CD4-positive, CD25-positive, alpha-beta regulatory T cell (primary cell): ENCODE results near the gene PNPLA3. TPM values are rescaled to one million over a fixed set of nuclear protein-coding genes. Genes with fewer than 3 reads are reported as not detected.

Source experiments
- ATAC-seq, 2 donors: fragments of 150-1000 bp; cut with Tn5 transposase; one replicate each; pipeline ENCODE4 v1.10.0; 2021; ENCODE audit warnings: low read depth in 2 of 2, moderate number of reproducible peaks in 2 of 2, moderate library complexity in 1 of 2
- DNase-seq, 3 donors: peaks; one replicate each; pipeline versions ENCODE4 v3.0.0 to v3.0.0-alpha.2; 2012 to 2022; ENCODE audit warnings: mixed read lengths in 1 of 3
- H3K27ac ChIP-seq: one replicate; pipeline ENCODE4 v1.7.0; 2013; ENCODE audit warnings: mild to moderate bottlenecking, low read length; ENCODE audit not compliant: insufficient read depth, poor library complexity, severe bottlenecking
- H3K27me3 ChIP-seq: one replicate; pipeline ENCODE4 v1.7.0; 2013; ENCODE audit warnings: low read length; ENCODE audit not compliant: control insufficient read depth, insufficient read depth
- H3K36me3 ChIP-seq: one replicate; pipeline ENCODE4 v1.7.0; 2013; ENCODE audit warnings: mild to moderate bottlenecking, low read length, moderate library complexity; ENCODE audit not compliant: control insufficient read depth, insufficient read depth
- H3K4me1 ChIP-seq: 2 replicates; pipeline ENCODE4 v1.7.0; 2013; ENCODE audit warnings: mild to moderate bottlenecking, low read length; ENCODE audit not compliant: insufficient read depth, control insufficient read depth, poor library complexity, severe bottlenecking
- H3K4me3 ChIP-seq: one replicate; pipeline ENCODE4 v1.7.0; 2013; ENCODE audit warnings: low read depth, mild to moderate bottlenecking, low read length, moderate library complexity
- H3K9me3 ChIP-seq, 2 experiments: 1 replicate in 1 of 2; 2 replicates in 1 of 2; pipeline ENCODE4 v1.7.0; 2013; ENCODE audit warnings: low read length in 2 of 2, mild to moderate bottlenecking in 1 of 2, moderate library complexity in 1 of 2; ENCODE audit not compliant: control insufficient read depth in 2 of 2
- H3K27ac Mint-ChIP-seq, 3 donors: one replicate each; pipeline ENCODE4 v1.8.0; 2020 to 2022; ENCODE audit warnings: mild to moderate bottlenecking in 3 of 3, mixed read lengths in 3 of 3, moderate library complexity in 2 of 3
- H3K27me3 Mint-ChIP-seq: one replicate; pipeline ENCODE4 v1.8.0; 2022; ENCODE audit warnings: mild to moderate bottlenecking, mixed read lengths
- H3K36me3 Mint-ChIP-seq: one replicate; pipeline ENCODE4 v1.8.0; 2020; ENCODE audit warnings: mixed read lengths
- H3K4me1 Mint-ChIP-seq, 4 donors: one replicate each; pipeline ENCODE4 v1.8.0; 2020 to 2022; ENCODE audit warnings: mixed read lengths in 4 of 4, mild to moderate bottlenecking in 1 of 4
- H3K4me3 Mint-ChIP-seq, 4 donors: one replicate each; pipeline ENCODE4 v1.8.0; 2020 to 2022; ENCODE audit warnings: mild to moderate bottlenecking in 4 of 4, mixed read lengths in 4 of 4, moderate library complexity in 3 of 4
- H3K9me3 Mint-ChIP-seq, 7 donors: one replicate each; pipeline ENCODE4 v1.8.0; 2020 to 2022; ENCODE audit warnings: mixed read lengths in 7 of 7, mild to moderate bottlenecking in 3 of 7, moderate library complexity in 2 of 7
- polyA plus RNA-seq, 4 donors: library from polyadenylated mRNA; unstranded; fragments of 300-500 nt; fragmentation: Illumina TruSeq; gene quantifications; one replicate each; pipeline ENCODE4 v1.2.3, GENCODE V29; 2021
- total RNA-seq: library from RNA; stranded (reverse); gene quantifications from one replicate; pipeline ENCODE4 v1.2.3, GENCODE V29; 2022

Gene PNPLA3
- total and polyA plus RNA-seq, 5 donors from 2014 or later = not detected

- peak overlapping the region in 1 of 3 donors; percentile 92 for H3K27ac Mint-ChIP-seq
- H3K36me3 Mint-ChIP-seq = no peaks in the 10 kb centered on the region
- peaks cover 10 to 56% (median 32%) of the 10 kb centered on the region in 4 donors for H3K4me1 Mint-ChIP-seq
- H3K9me3 Mint-ChIP-seq = no peaks in the 10 kb centered on the region
- no peak overlapping the region for H3K27ac ChIP-seq
- DNase-seq = no peak
- H3K4me1 ChIP-seq = peaks cover 21% of the 10 kb centered on the region
- no peaks in the 10 kb centered on the region for H3K36me3 ChIP-seq
- peak overlapping the region; percentile 95 to 98 (median 98) for H3K4me3 Mint-ChIP-seq
- no peaks in the 10 kb centered on the region for H3K9me3 ChIP-seq
- H3K27me3 Mint-ChIP-seq = no peaks in the 10 kb centered on the region
- ATAC-seq = no peak
- peak overlapping the region; percentile 95 for H3K4me3 ChIP-seq
- H3K27me3 ChIP-seq = no peaks in the 10 kb centered on the region
Observed at GRCh38 chr22:43956805-43957463, 33.3 kb downstream of the PNPLA3 start.

- DNase-seq (no peak), ATAC-seq (no peak)
- Histone ChIP-seq H3K36me3 (peaks cover 1% of the 10 kb centered on the region), H3K4me3 (no peak overlapping the region), H3K27ac (no peak overlapping the region), H3K9me3 (no peaks in the 10 kb centered on the region), H3K27me3 (no peaks in the 10 kb centered on the region), H3K4me1 (peaks cover 21% of the 10 kb centered on the region)
- H3K4me1 Mint-ChIP-seq = peaks cover 10 to 56% (median 34%) of the 10 kb centered on the region in 4 donors
- no peak overlapping the region for H3K27ac Mint-ChIP-seq
- H3K9me3 Mint-ChIP-seq = no peaks in the 10 kb centered on the region
- peak overlapping the region; percentile 13 to 89 (median 68) for H3K4me3 Mint-ChIP-seq
- no peaks in the 10 kb centered on the region for H3K27me3 Mint-ChIP-seq
- peaks cover under 1% of the 10 kb centered on the region for H3K36me3 Mint-ChIP-seq
Observed at GRCh38 chr22:43957871-43958270, 34.3 kb downstream of the PNPLA3 start.

- Histone ChIP-seq H3K9me3 (no peaks in the 10 kb centered on the region), H3K27ac (no peak overlapping the region), H3K4me3 (no peak overlapping the region), H3K36me3 (peaks cover 60% of the 10 kb centered on the region), H3K27me3 (no peaks in the 10 kb centered on the region), H3K4me1 (no peaks in the 10 kb centered on the region)
- Mint-ChIP-seq H3K9me3 (no peaks in the 10 kb centered on the region), H3K27me3 (no peaks in the 10 kb centered on the region), H3K4me3 (no peak overlapping the region), H3K27ac (no peak overlapping the region), H3K4me1 (peaks cover 0 to 15% (median 4%) of the 10 kb centered on the region in 4 donors), H3K36me3 (peaks cover 45% of the 10 kb centered on the region)
- no peak for DNase-seq
- no peak for ATAC-seq
Observed at GRCh38 chr22:43964314-43964857, 40.8 kb downstream of the PNPLA3 start.

GRCh38 chr22:43967069-43967468 is 43.5 kb downstream of the PNPLA3 start:
- H3K36me3 Mint-ChIP-seq = peaks cover 57% of the 10 kb centered on the region
- no peaks in the 10 kb centered on the region for H3K9me3 Mint-ChIP-seq
- Histone ChIP-seq H3K27me3 (no peaks in the 10 kb centered on the region), H3K4me1 (no peaks in the 10 kb centered on the region), H3K9me3 (no peaks in the 10 kb centered on the region), H3K4me3 (no peak overlapping the region), H3K27ac (no peak overlapping the region), H3K36me3 (peaks cover 82% of the 10 kb centered on the region)
- DNase-seq = no peak
- no peaks in the 10 kb centered on the region for H3K27me3 Mint-ChIP-seq
- peak overlapping the region in 1 of 3 donors; percentile 10 for H3K27ac Mint-ChIP-seq
- no peak overlapping the region for H3K4me3 Mint-ChIP-seq
- peaks cover 0 to 6% (median 2%) of the 10 kb centered on the region in 4 donors for H3K4me1 Mint-ChIP-seq
- ATAC-seq = no peak

GRCh38 chr22:43968614-43969013 is 45.0 kb downstream of the PNPLA3 start:
- no peaks in the 10 kb centered on the region for H3K9me3 ChIP-seq
- H3K27ac Mint-ChIP-seq = no peak overlapping the region
- no peaks in the 10 kb centered on the region for H3K4me1 ChIP-seq
- ATAC-seq (no peak), DNase-seq (no peak)
- H3K4me1 Mint-ChIP-seq = peaks cover 0 to 6% (median 0%) of the 10 kb centered on the region in 4 donors
- H3K4me3 ChIP-seq = no peak overlapping the region
- H3K27me3 ChIP-seq = no peaks in the 10 kb centered on the region
- no peak overlapping the region for H3K4me3 Mint-ChIP-seq
- no peaks in the 10 kb centered on the region for H3K27me3 Mint-ChIP-seq
- no peaks in the 10 kb centered on the region for H3K9me3 Mint-ChIP-seq
- H3K27ac ChIP-seq = no peak overlapping the region
- peaks cover 57% of the 10 kb centered on the region for H3K36me3 Mint-ChIP-seq
- peaks cover 88% of the 10 kb centered on the region for H3K36me3 ChIP-seq

GRCh38 chr22:43969021-43969878 is 45.6 kb downstream of the PNPLA3 start:
- Mint-ChIP-seq H3K9me3 (no peaks in the 10 kb centered on the region), H3K4me1 (peaks cover 0 to 6% (median 0%) of the 10 kb centered on the region in 4 donors), H3K4me3 (no peak overlapping the region), H3K36me3 (peaks cover 59% of the 10 kb centered on the region), H3K27ac (peak overlapping the region in 1 of 3 donors; percentile 30), H3K27me3 (no peaks in the 10 kb centered on the region)
- DNase-seq (no peak), ATAC-seq (no peak)
- Histone ChIP-seq H3K27ac (no peak overlapping the region), H3K4me1 (no peaks in the 10 kb centered on the region), H3K36me3 (peaks cover 88% of the 10 kb centered on the region), H3K4me3 (no peak overlapping the region), H3K27me3 (no peaks in the 10 kb centered on the region), H3K9me3 (no peaks in the 10 kb centered on the region)

GRCh38 chr22:43969989-43970755 is 46.6 kb downstream of the PNPLA3 start:
- peaks cover 54% of the 10 kb centered on the region for H3K36me3 Mint-ChIP-seq
- H3K9me3 ChIP-seq = no peaks in the 10 kb centered on the region
- H3K9me3 Mint-ChIP-seq = no peaks in the 10 kb centered on the region
- ATAC-seq (no peak), DNase-seq (no peak)
- H3K27ac ChIP-seq = no peak overlapping the region
- H3K4me1 Mint-ChIP-seq = peaks cover 0 to 6% (median 0%) of the 10 kb centered on the region in 4 donors
- H3K4me3 ChIP-seq = no peak overlapping the region
- H3K27me3 Mint-ChIP-seq = no peaks in the 10 kb centered on the region
- no peaks in the 10 kb centered on the region for H3K4me1 ChIP-seq
- no peak overlapping the region for H3K27ac Mint-ChIP-seq
- no peaks in the 10 kb centered on the region for H3K27me3 ChIP-seq
- H3K36me3 ChIP-seq = peaks cover 89% of the 10 kb centered on the region
- no peak overlapping the region for H3K4me3 Mint-ChIP-seq
